Fibroblast of villous mesenchyme (primary cell): ENCODE results near the gene GALNT14. TPM values are rescaled to one million over a fixed set of nuclear protein-coding genes. Genes with fewer than 3 reads are reported as not detected.

Experiments used
- DNase-seq: peaks from one replicate; pipeline ENCODE4 v3.0.0-alpha.2; 2010; ENCODE audit warnings: low read depth
- H3K4me3 ChIP-seq: 2 replicates; pipeline ENCODE4 v1.5.1; 2011; ENCODE audit warnings: low read depth, mild to moderate bottlenecking, low read length
- total RNA-seq: library from RNA; depleted of rRNA; stranded (reverse); fragments of >200 nt; gene quantifications from 2 replicates; pipeline ENCODE4 v1.2.3, GENCODE V29; 2012
- TF ChIP-seq, protein P1 (sequence below): IDR thresholded peaks from 2 replicates; pipeline ENCODE4 v1.5.1; 2012; ENCODE audit warnings: low read depth, mild to moderate bottlenecking, low read length; ENCODE audit not compliant: insufficient read depth

Gene GALNT14
- total RNA-seq, 1 donor = under 0.01 TPM

DNA sequence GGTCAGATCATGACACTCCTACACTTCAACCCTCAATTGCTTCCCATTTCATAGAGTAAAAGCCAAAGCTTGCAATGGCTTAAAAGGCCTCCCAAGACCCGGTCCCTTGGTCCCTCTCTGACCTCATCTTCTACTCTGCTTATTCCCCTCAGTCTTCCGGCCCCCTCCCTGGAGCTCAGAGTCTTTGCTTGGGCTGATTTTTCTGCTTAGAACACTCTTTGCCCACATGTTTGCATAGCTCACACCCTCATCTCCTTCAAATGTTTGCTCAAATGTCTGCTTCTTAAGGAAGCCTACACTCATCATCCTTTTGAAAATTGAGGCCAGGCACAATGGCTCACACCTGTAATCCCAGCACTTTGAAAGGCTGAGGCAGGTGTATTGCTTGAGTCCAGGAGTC, 265.4 kb downstream of the GALNT14 start:
- TF ChIP-seq, protein P1, sequence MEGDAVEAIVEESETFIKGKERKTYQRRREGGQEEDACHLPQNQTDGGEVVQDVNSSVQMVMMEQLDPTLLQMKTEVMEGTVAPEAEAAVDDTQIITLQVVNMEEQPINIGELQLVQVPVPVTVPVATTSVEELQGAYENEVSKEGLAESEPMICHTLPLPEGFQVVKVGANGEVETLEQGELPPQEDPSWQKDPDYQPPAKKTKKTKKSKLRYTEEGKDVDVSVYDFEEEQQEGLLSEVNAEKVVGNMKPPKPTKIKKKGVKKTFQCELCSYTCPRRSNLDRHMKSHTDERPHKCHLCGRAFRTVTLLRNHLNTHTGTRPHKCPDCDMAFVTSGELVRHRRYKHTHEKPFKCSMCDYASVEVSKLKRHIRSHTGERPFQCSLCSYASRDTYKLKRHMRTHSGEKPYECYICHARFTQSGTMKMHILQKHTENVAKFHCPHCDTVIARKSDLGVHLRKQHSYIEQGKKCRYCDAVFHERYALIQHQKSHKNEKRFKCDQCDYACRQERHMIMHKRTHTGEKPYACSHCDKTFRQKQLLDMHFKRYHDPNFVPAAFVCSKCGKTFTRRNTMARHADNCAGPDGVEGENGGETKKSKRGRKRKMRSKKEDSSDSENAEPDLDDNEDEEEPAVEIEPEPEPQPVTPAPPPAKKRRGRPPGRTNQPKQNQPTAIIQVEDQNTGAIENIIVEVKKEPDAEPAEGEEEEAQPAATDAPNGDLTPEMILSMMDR = no peak
- no peak overlapping the region for H3K4me3 ChIP-seq
- no peak for DNase-seq

DNA sequence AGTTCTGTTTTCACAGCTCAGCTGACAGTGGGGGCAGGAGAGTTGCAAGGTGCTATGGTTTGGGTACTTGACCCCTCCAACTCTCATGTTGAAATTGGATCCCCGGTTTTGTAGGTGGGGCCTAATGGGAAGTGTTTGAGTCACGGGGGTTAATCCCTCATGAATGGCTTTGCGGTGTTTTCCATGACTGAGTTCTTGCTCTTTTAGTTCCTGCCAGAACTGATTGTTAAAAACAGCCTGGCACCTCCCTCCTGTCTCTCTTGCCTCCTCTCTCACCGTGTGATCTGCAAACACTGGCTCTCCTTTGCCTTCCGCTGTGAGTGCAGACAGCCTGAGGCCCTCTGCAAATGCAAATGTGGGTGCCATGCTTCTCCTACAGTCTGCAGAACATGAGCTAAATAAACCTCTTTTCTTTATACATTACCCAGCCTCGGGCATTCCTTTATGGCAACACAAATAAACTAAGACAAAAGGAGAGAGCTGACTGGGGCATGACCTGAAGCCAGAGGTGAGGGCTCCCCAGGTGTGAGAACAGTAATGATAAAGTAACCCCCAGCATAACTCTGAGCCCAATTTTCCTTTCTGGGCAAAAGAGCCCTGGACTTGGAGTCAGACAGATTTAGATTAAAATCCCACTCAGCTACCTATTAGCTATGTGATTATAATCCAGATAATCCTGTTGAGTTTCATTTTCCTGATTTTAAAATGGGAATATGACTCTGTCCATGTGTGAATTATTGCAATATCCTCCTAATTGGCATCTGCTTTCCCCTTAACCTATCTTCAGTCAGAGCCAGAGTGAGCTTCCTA, 266.1 kb downstream of the GALNT14 start:
- DNase-seq = no peak
- H3K4me3 ChIP-seq = no peak overlapping the region
- TF ChIP-seq, protein P1 = no peak

- no peak overlapping the region for H3K4me3 ChIP-seq
- TF ChIP-seq, protein P1 = no peak
- DNase-seq = no peak
Measured at GRCh38 chr2:30871440-30871839, 266.8 kb downstream of the GALNT14 start.

DNA sequence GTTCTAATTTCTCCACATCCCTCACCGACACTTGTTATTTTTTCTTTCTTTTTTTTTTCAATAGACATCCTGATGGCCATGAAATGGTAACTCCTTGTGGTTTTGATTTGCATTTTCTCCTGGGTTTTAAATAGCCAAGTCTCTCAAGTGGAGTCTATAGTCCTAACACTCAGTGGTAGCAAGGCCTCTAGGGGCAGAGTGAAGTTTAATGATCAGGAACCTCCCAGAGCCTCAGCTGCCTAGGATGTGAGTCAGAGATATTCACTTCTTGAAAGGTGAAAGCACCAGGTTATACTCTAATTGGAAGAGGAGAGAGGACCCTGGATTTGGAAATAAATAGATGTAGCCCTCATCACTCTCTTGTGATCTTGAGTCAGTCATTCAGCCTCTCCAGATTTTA, 268.3 kb downstream of the GALNT14 start:
- no peak overlapping the region for H3K4me3 ChIP-seq
- TF ChIP-seq, protein P1 = no peak
- no peak for DNase-seq

GRCh38 chr2:30867385-30867784, 270.9 kb downstream of the GALNT14 start:
- H3K4me3 ChIP-seq = no peak overlapping the region
- TF ChIP-seq, protein P1 = no peak
- DNase-seq = no peak

DNA sequence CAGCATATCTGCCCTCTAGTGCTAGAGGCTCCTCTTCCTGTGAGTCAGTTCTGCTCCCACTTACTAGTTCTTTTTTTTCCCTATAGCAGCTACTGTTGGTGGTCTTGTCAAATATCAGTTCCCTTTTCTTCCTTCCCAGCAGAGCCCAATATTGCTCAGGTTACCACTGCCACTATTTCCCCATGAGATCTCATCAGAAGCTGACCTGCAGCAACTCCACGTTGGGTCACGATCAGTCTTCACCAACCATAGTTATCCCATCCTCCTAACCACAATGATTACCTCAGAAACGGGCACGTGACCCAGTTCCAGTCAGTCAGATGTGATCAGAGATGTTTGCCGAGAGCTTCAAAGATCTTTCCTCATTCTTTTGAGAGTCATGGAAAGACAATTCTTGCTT, 271.3 kb downstream of the GALNT14 start:
- no peak overlapping the region for H3K4me3 ChIP-seq
- DNase-seq = no peak
- TF ChIP-seq, protein P1 = no peak
